H1 (cell line): ENCODE measurements around the gene TRIM10. TPM values are rescaled to one million over a fixed set of nuclear protein-coding genes. Genes with fewer than 3 reads are reported as not detected.

Source experiments
- CTCF ChIA-PET: fragments of 300-600 bp; sonication (Branson Sonifier 250); formaldehyde crosslinking; loops from one replicate; lab custom pipeline; 2021; ENCODE audit not compliant: partially characterized antibody; lab: Charles Lee
- POLR2A ChIA-PET: fragments of 300-600 bp; sonication (Branson Sonifier 250); formaldehyde crosslinking; loops from one replicate; lab custom pipeline; 2021; ENCODE audit warnings: inconsistent platforms; ENCODE audit not compliant: partially characterized antibody; lab: Charles Lee
- DNase-seq, 2 experiments: peaks; one replicate each; pipeline versions ENCODE4 v3.0.0 to v3.0.0-alpha.2; 2010 to 2022; ENCODE audit warnings: low spot score in 2 of 2, low read depth in 1 of 2, mixed read lengths in 1 of 2
- FAIRE-seq: peaks from 2 replicates; lab custom pipeline; 2011; peaks lifted over from hg19 to GRCh38; lab: Jason Lieb, UNC
- H2AFZ ChIP-seq: 2 replicates; pipeline ENCODE4 v1.8.1; 2012; ENCODE audit warnings: low read length, inconsistent platforms
- H2AK5ac ChIP-seq: 2 replicates; pipeline ENCODE4 v1.6.1; 2013; ENCODE audit warnings: low read depth, low read length
- H2BK120ac ChIP-seq: replicated peaks from 2 replicates; pipeline ENCODE3; 2013; ENCODE audit warnings: low read depth, low read length, inconsistent platforms
- H2BK12ac ChIP-seq: 2 replicates; pipeline ENCODE4 v1.6.1; 2013; ENCODE audit warnings: low read depth, low read length
- H2BK15ac ChIP-seq: 2 replicates; pipeline ENCODE4 v1.6.1; 2013; ENCODE audit warnings: low read length
- H2BK20ac ChIP-seq: 2 replicates; pipeline ENCODE4 v1.6.1; 2013; ENCODE audit warnings: low read length
- H2BK5ac ChIP-seq: 2 replicates; pipeline ENCODE4 v1.6.1; 2013; ENCODE audit warnings: low read depth, low read length
- H3K14ac ChIP-seq: 2 replicates; pipeline ENCODE4 v1.6.1; 2013; ENCODE audit warnings: inconsistent platforms; ENCODE audit not compliant: insufficient read length
- H3K18ac ChIP-seq: 2 replicates; pipeline ENCODE4 v1.6.1; 2013; ENCODE audit warnings: low read length; ENCODE audit errors: extremely low read depth
- H3K23ac ChIP-seq: 2 replicates; pipeline ENCODE4 v1.6.1; 2013; ENCODE audit warnings: inconsistent platforms; ENCODE audit not compliant: insufficient read length
- H3K23me2 ChIP-seq: 2 replicates; pipeline ENCODE4 v1.6.1; 2013; ENCODE audit warnings: low read depth, low read length
- H3K27ac ChIP-seq: 2 replicates; pipeline ENCODE4 v1.6.1; 2011; ENCODE audit warnings: low read depth, low read length, inconsistent platforms
- H3K27me3 ChIP-seq, 4 experiments: replicated peaks in 1 of 4; 1 replicate in 1 of 4; 2 replicates in 3 of 4; pipeline versions ENCODE4 v1.6.1 to v1.8.1; 2011 to 2013; ENCODE audit warnings: low read length in 3 of 4, mild to moderate bottlenecking in 3 of 4, inconsistent platforms in 2 of 4, mixed read lengths in 2 of 4, moderate library complexity in 1 of 4; ENCODE audit not compliant: control insufficient read depth in 3 of 4, insufficient read depth in 3 of 4; ENCODE audit errors: extremely low read depth in 1 of 4
- H3K36me3 ChIP-seq, 4 experiments: 2 replicates each; pipeline versions ENCODE4 v1.6.1 to v1.8.1; 2011 to 2013; ENCODE audit warnings: mild to moderate bottlenecking in 4 of 4, low read length in 3 of 4, moderate library complexity in 2 of 4, control low read depth in 1 of 4, inconsistent platforms in 1 of 4; ENCODE audit not compliant: insufficient read depth in 4 of 4, control insufficient read depth in 2 of 4
- H3K4ac ChIP-seq: replicated peaks from 2 replicates; pipeline ENCODE3; 2013; ENCODE audit warnings: low read length, low read depth, mixed read lengths, inconsistent platforms; ENCODE audit not compliant: insufficient read length
- H3K4me1 ChIP-seq, 4 experiments: replicated peaks in 1 of 4; 1 replicate in 1 of 4; 2 replicates in 3 of 4; pipeline versions ENCODE4 v1.6.1 to v1.8.1; 2011 to 2013; ENCODE audit warnings: low read length in 3 of 4, inconsistent platforms in 2 of 4, mixed read lengths in 1 of 4; ENCODE audit not compliant: insufficient read depth in 4 of 4, control insufficient read depth in 3 of 4
- H3K4me2 ChIP-seq, 2 experiments: 2 replicates each; pipeline versions ENCODE4 v1.6.1 to v1.8.1; 2011 to 2013; ENCODE audit warnings: low read depth in 2 of 2, low read length in 2 of 2, control low read depth in 1 of 2, inconsistent platforms in 1 of 2, mild to moderate bottlenecking in 1 of 2; ENCODE audit not compliant: insufficient read depth in 1 of 2
- H3K4me3 ChIP-seq, 4 experiments: fragments of 200-600, 300-600 bp in 1 of 4; sonication (generic), shearing (Covaris generic), sonication (Bioruptor Twin) in 1 of 4; 2 replicates each; pipeline versions ENCODE4 v1.5.1 to v1.8.1; 2011 to 2016; ENCODE audit warnings: low read length in 4 of 4, low read depth in 3 of 4, control low read depth in 2 of 4, inconsistent platforms in 2 of 4, mild to moderate bottlenecking in 2 of 4, mixed read lengths in 1 of 4, moderate library complexity in 1 of 4; ENCODE audit not compliant: insufficient read depth in 2 of 4; ENCODE audit errors: extremely low read depth in 1 of 4
- H3K56ac ChIP-seq: replicated peaks from 2 replicates; pipeline ENCODE3; 2013; ENCODE audit warnings: low read depth, mild to moderate bottlenecking, mixed read lengths, low read length, inconsistent platforms; ENCODE audit not compliant: insufficient read length
- H3K79me1 ChIP-seq: 2 replicates; pipeline ENCODE4 v1.6.1; 2013; ENCODE audit warnings: low read depth, low read length, control low read depth
- H3K79me2 ChIP-seq, 2 experiments: 2 replicates each; pipeline versions ENCODE4 v1.6.1 to v1.8.1; 2012 to 2013; ENCODE audit warnings: low read length in 2 of 2, mild to moderate bottlenecking in 2 of 2, inconsistent platforms in 1 of 2; ENCODE audit not compliant: insufficient read depth in 2 of 2, control insufficient read depth in 1 of 2
- H3K9ac ChIP-seq, 4 experiments: replicated peaks in 1 of 4; 1 replicate in 1 of 4; 2 replicates in 3 of 4; pipeline versions ENCODE4 v1.6.1 to v1.8.1; 2011 to 2013; ENCODE audit warnings: low read depth in 3 of 4, low read length in 3 of 4, control low read depth in 2 of 4, mild to moderate bottlenecking in 2 of 4, moderate library complexity in 2 of 4, inconsistent platforms in 1 of 4; ENCODE audit errors: extremely low read depth in 1 of 4
- H3K9me3 ChIP-seq, 2 experiments: 2 replicates each; pipeline versions ENCODE4 v1.6.1 to v1.8.1; 2012 to 2013; ENCODE audit warnings: mild to moderate bottlenecking in 2 of 2, moderate library complexity in 2 of 2, control low read depth in 1 of 2, inconsistent platforms in 1 of 2, low read depth in 1 of 2, low read length in 1 of 2, mixed read lengths in 1 of 2; ENCODE audit not compliant: insufficient read depth in 2 of 2
- H4K20me1 ChIP-seq, 2 experiments: replicated peaks in 1 of 2; 2 replicates each; pipeline versions ENCODE3 to v1.8.1; 2011 to 2013; ENCODE audit warnings: inconsistent platforms in 2 of 2, low read length in 2 of 2, mild to moderate bottlenecking in 1 of 2; ENCODE audit not compliant: insufficient read depth in 2 of 2, control insufficient read depth in 1 of 2
- H4K5ac ChIP-seq: 2 replicates; pipeline ENCODE4 v1.6.1; 2013; ENCODE audit warnings: low read length, low read depth, mixed read lengths, inconsistent platforms; ENCODE audit not compliant: insufficient read length
- H4K8ac ChIP-seq: 2 replicates; pipeline ENCODE4 v1.8.0; 2013; ENCODE audit warnings: mild to moderate bottlenecking, moderate library complexity, low read length, inconsistent platforms; ENCODE audit not compliant: insufficient read depth; ENCODE audit errors: extremely low read depth
- H4K91ac ChIP-seq: replicated peaks from 2 replicates; pipeline ENCODE3; 2013; ENCODE audit warnings: low read length, mixed read lengths, inconsistent platforms; ENCODE audit not compliant: insufficient read length
- NANOG ChIP-seq: IDR thresholded peaks from 2 replicates; pipeline ENCODE4 v1.6.1; 2011; ENCODE audit warnings: low read length, low read depth, mild to moderate bottlenecking, inconsistent platforms; ENCODE audit not compliant: insufficient read depth, poor library complexity, severe bottlenecking
- PHF8 ChIP-seq: fragments of 200-600 bp; sonication (generic); conservative IDR thresholded peaks from 2 replicates; pipeline ENCODE4 v1.7.1; 2012; ENCODE audit warnings: low read depth, mild to moderate bottlenecking, inconsistent platforms, low read length, moderate library complexity
- POLR2A ChIP-seq, 2 experiments: IDR thresholded peaks; 1 replicate in 1 of 2; 2 replicates in 1 of 2; pipeline ENCODE4 v1.6.1; 2011; ENCODE audit warnings: low read depth in 2 of 2, low read length in 2 of 2, mild to moderate bottlenecking in 2 of 2; ENCODE audit errors: control extremely low read depth in 1 of 2
- POU5F1 ChIP-seq: IDR thresholded peaks from 2 replicates; pipeline ENCODE4 v1.6.1; 2011; ENCODE audit warnings: low read depth, mild to moderate bottlenecking, low read length, moderate library complexity
- RAD21 ChIP-seq, 2 experiments: IDR thresholded peaks in 1 of 2; conservative IDR thresholded peaks in 1 of 2; 2 replicates each; pipeline ENCODE4 v1.6.1; 2011; ENCODE audit warnings: low read depth in 2 of 2, low read length in 2 of 2, improper control_type of control experiment in 1 of 2, inconsistent platforms in 1 of 2, mild to moderate bottlenecking in 1 of 2, moderate library complexity in 1 of 2
- WGBS, 2 experiments: shearing (Covaris generic) in 1 of 2; methylation state at CpG; one replicate each; pipeline versions ENCODE4 v1.1.6 to v1.1.7; 2013 to 2015; ENCODE audit warnings: low lambda C conversion rate in 2 of 2, mixed read lengths in 2 of 2, inconsistent platforms in 1 of 2, low coverage in 1 of 2, missing lambda C conversion rate in 1 of 2; ENCODE audit not compliant: insufficient replicate concordance in 2 of 2, insufficient coverage in 1 of 2, insufficient read length in 1 of 2; ENCODE audit errors: extremely low coverage in 1 of 2, missing lambda C conversion rate in 1 of 2; 5-methylcytosine and 5-hydroxymethylcytosine counted together
- long read RNA-seq, 2 experiments: library from RNA in 1 of 2; library from capped mRNA in 1 of 2; stranded (forward); transcript quantifications; one replicate each; pipeline ENCODE4 v2.0.0, GENCODE V29; 2021; ENCODE audit warnings: inconsistent platforms in 1 of 2
- polyA minus RNA-seq, 3 experiments: library from RNA; depleted of rRNA, polyadenylated mRNA; stranded (reverse); fragments of >200 nt; gene quantifications; 1 replicate in 2 of 3; 2 replicates in 1 of 3; pipeline ENCODE4 v1.2.3, GENCODE V29; 2011
- polyA plus RNA-seq, 7 experiments: library from polyadenylated mRNA; depleted of rRNA in 3 of 7; stranded (reverse) in 5 of 7; unstranded in 2 of 7; fragments of >200 nt in 5 of 7; fragments of 200-250 nt in 2 of 7; gene quantifications; 1 replicate in 5 of 7; 2 replicates in 1 of 7; 4 replicates in 1 of 7; pipeline versions ENCODE4 v1.2.1 to v1.2.3, GENCODE V29; 2011 to 2013; ENCODE audit warnings: missing spikeins in 2 of 7, mixed read lengths in 2 of 7
- total RNA-seq: library from RNA; stranded (reverse); fragmentation: NEBNext Ultra II Directional; extraction: Animal tissue kit (Norgen Biotek cat#: 25700); gene quantifications from 2 replicates; pipeline ENCODE4 v1.2.1, GENCODE V29; 2021
- TF ChIP-seq, protein P1 (sequence below): IDR thresholded peaks from 2 replicates; pipeline ENCODE4 v1.6.1; 2012; ENCODE audit warnings: inconsistent platforms

The TRIM10 gene, protein sequence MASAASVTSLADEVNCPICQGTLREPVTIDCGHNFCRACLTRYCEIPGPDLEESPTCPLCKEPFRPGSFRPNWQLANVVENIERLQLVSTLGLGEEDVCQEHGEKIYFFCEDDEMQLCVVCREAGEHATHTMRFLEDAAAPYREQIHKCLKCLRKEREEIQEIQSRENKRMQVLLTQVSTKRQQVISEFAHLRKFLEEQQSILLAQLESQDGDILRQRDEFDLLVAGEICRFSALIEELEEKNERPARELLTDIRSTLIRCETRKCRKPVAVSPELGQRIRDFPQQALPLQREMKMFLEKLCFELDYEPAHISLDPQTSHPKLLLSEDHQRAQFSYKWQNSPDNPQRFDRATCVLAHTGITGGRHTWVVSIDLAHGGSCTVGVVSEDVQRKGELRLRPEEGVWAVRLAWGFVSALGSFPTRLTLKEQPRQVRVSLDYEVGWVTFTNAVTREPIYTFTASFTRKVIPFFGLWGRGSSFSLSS
- total RNA-seq = not detected in 2 replicates
- 0.06 and 0.08 TPM in 2 replicates for polyA plus RNA-seq (2011; rRNA removed)
- polyA plus RNA-seq (2011; cell fraction: cytosol; rRNA removed) = 0.12 TPM
- polyA plus RNA-seq (2011; cell fraction: nucleus; rRNA removed) = 0.07 TPM
- 0.05 to 0.09 TPM (median 0.06 TPM) in 3 of 4 replicates, not detected in the other for polyA plus RNA-seq (2012, experiment 1 of 2)
- polyA plus RNA-seq (2012, experiment 2 of 2) = not detected
- not detected for polyA plus RNA-seq (2013, experiment 1 of 2)
- 0.04 TPM for polyA plus RNA-seq (2013, experiment 2 of 2)
- polyA minus RNA-seq (2011; rRNA and poly(A)+ RNA removed) = 0.12 TPM in 1 of 2 replicates, not detected in the other
- not detected for polyA minus RNA-seq (2011; cell fraction: cytosol; rRNA and poly(A)+ RNA removed)
- polyA minus RNA-seq (2011; cell fraction: nucleus; rRNA and poly(A)+ RNA removed) = not detected
- long read RNA-seq, experiment 1 = 0 reads
- long read RNA-seq, experiment 2 = 0 reads

DNA sequence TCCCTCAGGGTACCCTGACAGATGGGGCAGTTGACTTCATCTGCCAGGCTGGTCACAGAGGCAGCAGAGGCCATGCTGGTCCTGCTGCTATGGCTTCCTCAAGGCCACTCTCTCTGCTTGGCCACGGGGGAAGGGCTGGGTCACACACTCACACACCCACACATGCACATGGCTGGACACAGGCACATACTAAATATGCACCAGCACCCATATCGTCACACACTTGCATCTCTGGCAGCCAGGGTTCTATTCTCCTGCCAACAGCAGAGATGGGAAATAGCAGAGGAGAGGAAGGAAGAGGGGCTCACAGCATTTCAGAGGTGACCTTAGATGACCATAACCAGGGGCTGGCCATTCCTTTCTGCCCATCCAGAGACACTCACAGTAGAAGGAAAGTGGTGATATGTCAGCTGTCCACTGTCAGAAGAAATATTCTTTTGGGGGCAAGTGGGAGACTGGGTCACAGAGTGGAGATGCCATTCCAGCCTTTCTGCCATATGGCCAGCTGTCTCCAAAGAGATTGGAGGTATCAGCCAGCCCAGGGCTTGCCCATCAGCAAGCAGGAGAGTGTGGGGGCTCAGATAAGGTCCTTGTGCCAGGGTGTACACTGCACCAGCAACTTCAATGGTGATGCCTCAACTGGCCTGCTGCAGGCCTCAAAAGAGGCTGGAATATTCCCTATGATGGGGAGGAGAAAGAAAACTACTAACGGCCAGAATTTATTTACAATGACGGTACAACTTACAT lies at the start of gene TRIM10:
TRIM10 (minus strand) TSS at position 427 of the 747 bp plus-strand sequence; CDS start at position 74, 353 bp downstream.
- Histone ChIP-seq H3K4me1 (peaks cover 0 to 4% (median 2%) of the 10 kb centered on the region in 4 experiments; a peak in 1 of 7 replicates), H3K9ac (no peak within 1 kb of the TSS), H2BK5ac (no peak within 1 kb of the TSS), H2AFZ (no peak within 1 kb of the TSS), H2AK5ac (no peak within 1 kb of the TSS; the same call in 1 of the 2 replicates), H3K18ac (no peak within 1 kb of the TSS), H4K8ac (no peak within 1 kb of the TSS), H3K27ac (no peak within 1 kb of the TSS), H3K79me1 (no peaks in the 10 kb centered on the region), H4K5ac (no peak within 1 kb of the TSS), H3K14ac (no peak within 1 kb of the TSS), H3K4ac (no peak within 1 kb of the TSS), H3K4me2 (no peak within 1 kb of the TSS), H3K36me3 (no peaks in the 10 kb centered on the region), H4K91ac (no peak within 1 kb of the TSS), H3K23me2 (no peaks in the 10 kb centered on the region), H2BK20ac (no peak within 1 kb of the TSS), H3K79me2 (no peaks in the 10 kb centered on the region), H3K23ac (no peak within 1 kb of the TSS), H3K27me3 (peaks cover 0 to 4% (median 1%) of the 10 kb centered on the region in 4 experiments; a peak in 3 of 7 replicates), H2BK15ac (no peak within 1 kb of the TSS), H4K20me1 (no peaks in the 10 kb centered on the region), H3K56ac (no peak within 1 kb of the TSS), H3K4me3 (no peak within 1 kb of the TSS), H2BK120ac (no peak within 1 kb of the TSS), H3K9me3 (no peaks in the 10 kb centered on the region), H2BK12ac (no peak within 1 kb of the TSS)
- ChIA-PET CTCF (no interaction called here), POLR2A (interaction anchor here (1.1 kb wide), 1 partner anchor 100 kb away, joined by 3 read pairs; the partner anchor contains the start of gene POLR1H)
- FAIRE-seq (no peak), DNase-seq (no peak)
- 84% methylated on average over 4 of the region's 4 CpGs; no CpG with 5 or more reads in 1 of the 2 experiments for WGBS, 2 experiments
- TF ChIP-seq PHF8 (no peak), POU5F1 (no peak), NANOG (no peak), POLR2A (IDR thresholded peaks at IDR 0.05; ENCODE audit: control extremely low read depth in 1 of 2, low read depth in 2 of 2, low read length in 2 of 2) (no peak), RAD21 (IDR thresholded peaks at IDR 0.05 in 1 of 2, conservative IDR thresholded peaks at IDR 0.05 in 1 of 2; ENCODE audit: low read depth in 2 of 2, low read length in 2 of 2) (no peak)
- TF ChIP-seq, protein P1, sequence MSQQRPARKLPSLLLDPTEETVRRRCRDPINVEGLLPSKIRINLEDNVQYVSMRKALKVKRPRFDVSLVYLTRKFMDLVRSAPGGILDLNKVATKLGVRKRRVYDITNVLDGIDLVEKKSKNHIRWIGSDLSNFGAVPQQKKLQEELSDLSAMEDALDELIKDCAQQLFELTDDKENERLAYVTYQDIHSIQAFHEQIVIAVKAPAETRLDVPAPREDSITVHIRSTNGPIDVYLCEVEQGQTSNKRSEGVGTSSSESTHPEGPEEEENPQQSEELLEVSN = no peak
